GM12872 (cell line): ENCODE measurements around the gene ADAR.

ENCODE experiments used
- TF ChIP-seq, protein P1 (sequence below): IDR thresholded peaks from 3 replicates; pipeline ENCODE4 v1.5.1; 2011; ENCODE audit warnings: low read depth, mild to moderate bottlenecking, low read length, moderate library complexity; ENCODE audit not compliant: insufficient read depth

Gene ADAR

GRCh38 chr1:154607609-154608396, at the start of gene ADAR:
Gene ADAR, minus strand, starts transcription at chr1:154608186. Its CDS starts 180 bp downstream, at chr1:154608006.
- TF ChIP-seq, protein P1, sequence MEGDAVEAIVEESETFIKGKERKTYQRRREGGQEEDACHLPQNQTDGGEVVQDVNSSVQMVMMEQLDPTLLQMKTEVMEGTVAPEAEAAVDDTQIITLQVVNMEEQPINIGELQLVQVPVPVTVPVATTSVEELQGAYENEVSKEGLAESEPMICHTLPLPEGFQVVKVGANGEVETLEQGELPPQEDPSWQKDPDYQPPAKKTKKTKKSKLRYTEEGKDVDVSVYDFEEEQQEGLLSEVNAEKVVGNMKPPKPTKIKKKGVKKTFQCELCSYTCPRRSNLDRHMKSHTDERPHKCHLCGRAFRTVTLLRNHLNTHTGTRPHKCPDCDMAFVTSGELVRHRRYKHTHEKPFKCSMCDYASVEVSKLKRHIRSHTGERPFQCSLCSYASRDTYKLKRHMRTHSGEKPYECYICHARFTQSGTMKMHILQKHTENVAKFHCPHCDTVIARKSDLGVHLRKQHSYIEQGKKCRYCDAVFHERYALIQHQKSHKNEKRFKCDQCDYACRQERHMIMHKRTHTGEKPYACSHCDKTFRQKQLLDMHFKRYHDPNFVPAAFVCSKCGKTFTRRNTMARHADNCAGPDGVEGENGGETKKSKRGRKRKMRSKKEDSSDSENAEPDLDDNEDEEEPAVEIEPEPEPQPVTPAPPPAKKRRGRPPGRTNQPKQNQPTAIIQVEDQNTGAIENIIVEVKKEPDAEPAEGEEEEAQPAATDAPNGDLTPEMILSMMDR, result no peak

DNA sequence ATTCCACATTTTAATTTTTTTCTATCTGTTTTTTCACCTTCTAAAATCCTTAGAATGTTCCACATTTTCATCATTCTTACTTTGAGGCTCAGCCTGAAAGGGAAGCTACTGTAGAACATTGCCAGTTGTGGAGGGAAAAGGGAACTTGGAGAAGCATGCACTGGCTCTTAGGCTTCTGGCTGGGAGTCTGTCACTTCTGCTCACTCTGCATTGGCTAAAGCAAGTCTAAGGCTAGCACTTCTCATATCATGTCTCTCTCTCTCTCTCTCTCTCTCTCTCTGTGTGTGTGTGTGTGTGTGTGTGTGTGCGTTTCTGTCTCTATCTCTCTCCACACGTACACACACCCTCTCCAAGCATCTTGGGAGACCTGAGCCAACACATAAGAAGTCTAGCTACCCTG, 49.6 kb upstream of the ADAR start:
- TF ChIP-seq, protein P1, result no peak

- TF ChIP-seq, protein P1, result no peak
Observed at GRCh38 chr1:154652893-154653292, 44.9 kb upstream of the ADAR start.

DNA sequence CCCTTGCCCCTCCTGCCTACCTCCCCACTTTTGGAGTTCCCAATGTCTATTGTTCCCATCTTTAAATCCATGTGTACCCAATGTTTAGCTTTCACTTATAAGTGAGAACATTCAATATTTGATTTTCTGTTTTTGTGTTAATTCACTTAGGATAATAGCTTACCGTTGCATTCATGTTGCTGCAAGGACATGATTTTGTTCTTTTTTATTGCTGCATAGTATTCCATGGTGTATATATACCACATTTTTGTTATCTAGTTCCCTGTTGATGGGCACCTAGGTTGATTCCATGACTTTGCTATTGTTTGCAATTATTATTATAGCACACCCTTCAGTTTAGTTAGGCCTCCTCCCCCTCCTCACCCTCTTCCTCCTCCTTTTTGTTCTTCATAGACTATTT, 33.5 kb upstream of the ADAR start:
- TF ChIP-seq, protein P1, result no peak

- TF ChIP-seq, protein P1, result no peak
Observed at GRCh38 chr1:154639876-154640275, 31.9 kb upstream of the ADAR start.

DNA sequence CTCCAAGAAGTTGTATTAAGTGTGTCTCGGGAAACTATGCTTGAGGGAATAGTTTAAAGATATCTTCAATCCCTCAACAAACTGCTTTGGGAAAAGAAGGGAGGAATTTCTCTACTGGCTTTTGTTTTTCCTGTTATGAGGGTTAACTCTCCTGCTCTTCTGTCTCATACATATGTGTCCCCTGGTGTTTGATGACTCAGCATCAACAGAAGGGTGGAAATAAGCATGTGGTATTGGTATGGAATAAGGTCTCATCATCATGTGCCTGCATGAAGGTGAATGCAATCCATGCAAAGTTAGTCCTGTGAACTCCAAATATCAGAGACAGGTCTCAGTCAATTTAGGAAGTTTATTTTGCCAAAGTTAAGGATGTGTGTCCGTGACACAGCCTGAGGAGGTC, 27.2 kb upstream of the ADAR start:
- TF ChIP-seq, protein P1, result no peak

DNA sequence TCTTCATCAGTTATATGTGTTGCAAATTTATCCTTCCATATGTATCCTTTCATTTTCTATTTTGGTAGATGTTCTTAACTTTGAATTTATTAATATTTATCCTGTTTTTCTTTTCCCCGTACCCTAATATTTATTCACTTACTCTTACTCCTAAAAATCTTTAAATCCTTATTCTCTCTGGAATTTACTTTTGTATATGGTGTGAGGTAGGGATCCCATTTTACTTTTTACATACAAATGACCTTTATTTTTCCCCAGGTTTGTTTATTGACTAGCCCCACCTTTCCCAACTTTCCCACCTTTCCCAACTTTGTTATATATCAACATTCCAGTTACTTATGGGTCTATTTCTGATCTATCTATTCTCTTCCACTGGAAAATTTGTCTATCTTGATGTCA, 21.7 kb upstream of the ADAR start:
- TF ChIP-seq, protein P1, result no peak
